Measurements from ENCODE around the gene SCNM1.
A peak's percentile ranks its signal among the peaks of the same experiment; 100 is the strongest.

The SCNM1 gene

GRCh38 chr1:151165738-151166504 is at the start of gene SCNM1, which contains the start of gene LYSMD1:
Gene SCNM1, plus strand, starts transcription at chr1:151166144. Its CDS starts 9 bp downstream, at chr1:151166153.
Gene LYSMD1, minus strand, starts transcription at chr1:151165902. Its CDS starts 644 bp downstream, at chr1:151165258.
- DNase-seq (ENCODE audit: low read depth) = peak; percentile 99

GRCh38 chr1:151124763-151125403 is 41.1 kb upstream of the SCNM1 start:
- DNase-seq (ENCODE audit: low read depth) = no peak

GRCh38 chr1:151128800-151129199 is 37.1 kb upstream of the SCNM1 start:
- no peak for DNase-seq (ENCODE audit: low read depth)

DNA sequence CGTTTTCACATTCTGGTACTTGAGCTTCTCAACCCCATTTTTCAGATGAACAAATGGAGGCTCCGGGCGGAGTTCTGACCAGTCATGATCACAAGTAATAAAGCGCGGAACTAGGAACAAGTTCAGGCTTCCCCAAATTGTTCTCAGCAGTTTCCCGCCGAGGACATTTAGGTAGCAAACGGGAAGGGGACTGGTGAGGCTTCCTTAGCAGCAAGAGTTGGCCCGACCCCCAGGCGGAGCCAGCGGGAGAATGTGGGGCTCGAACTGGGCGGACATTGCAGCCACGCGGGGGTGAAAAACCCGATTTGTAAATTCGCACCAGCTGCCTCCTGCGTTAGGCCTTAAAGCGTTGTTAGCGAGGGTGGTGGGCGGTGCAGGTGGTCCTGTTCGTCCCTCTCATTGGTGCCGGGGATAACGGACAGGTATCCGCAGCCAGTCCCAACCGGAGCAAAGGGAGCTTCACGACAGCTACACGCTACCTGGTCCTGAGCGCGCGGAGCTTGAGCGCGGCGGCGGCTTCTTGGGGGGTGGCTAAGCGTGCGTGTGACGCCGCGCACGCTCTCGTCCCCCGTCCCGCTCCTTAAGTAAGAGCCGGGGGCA is 34.9 kb upstream of the SCNM1 start:
- DNase-seq (ENCODE audit: low read depth) = peak; percentile 93

DNA sequence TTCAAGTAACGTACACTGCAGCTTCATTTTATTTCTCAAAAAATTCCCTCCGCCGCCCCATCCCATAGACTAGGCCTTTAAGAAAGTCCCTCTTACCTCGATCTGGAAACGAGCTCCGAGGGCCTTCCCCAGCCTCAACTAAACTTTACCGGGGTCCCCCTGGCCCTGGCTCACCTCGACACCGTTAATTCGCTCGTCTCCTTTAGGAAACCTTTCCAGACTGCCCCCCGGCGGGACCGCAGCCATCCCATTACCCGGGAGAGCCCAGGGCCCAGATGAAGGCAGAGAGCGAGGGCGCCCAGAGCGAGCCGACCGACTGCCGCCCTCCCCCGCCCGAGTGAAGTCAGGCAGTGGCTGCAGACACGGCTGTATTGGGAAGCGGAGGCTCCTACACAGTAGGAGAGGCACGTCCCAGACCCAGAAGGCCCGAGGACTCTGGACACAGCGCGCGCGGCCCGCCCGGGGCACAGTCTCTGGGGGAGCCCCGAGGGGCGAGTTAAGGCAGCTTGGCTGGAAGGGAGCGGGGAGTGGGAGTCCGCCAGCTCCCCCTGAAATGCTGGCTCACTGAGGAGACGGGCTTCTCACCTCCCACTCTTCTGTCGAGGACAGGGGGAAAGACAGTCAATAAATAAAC is 34.1 kb upstream of the SCNM1 start:
- peak; percentile 22 for DNase-seq (ENCODE audit: low read depth)

GRCh38 chr1:151132335-151133017 is 33.5 kb upstream of the SCNM1 start:
- DNase-seq (ENCODE audit: low read depth) = no peak

DNA sequence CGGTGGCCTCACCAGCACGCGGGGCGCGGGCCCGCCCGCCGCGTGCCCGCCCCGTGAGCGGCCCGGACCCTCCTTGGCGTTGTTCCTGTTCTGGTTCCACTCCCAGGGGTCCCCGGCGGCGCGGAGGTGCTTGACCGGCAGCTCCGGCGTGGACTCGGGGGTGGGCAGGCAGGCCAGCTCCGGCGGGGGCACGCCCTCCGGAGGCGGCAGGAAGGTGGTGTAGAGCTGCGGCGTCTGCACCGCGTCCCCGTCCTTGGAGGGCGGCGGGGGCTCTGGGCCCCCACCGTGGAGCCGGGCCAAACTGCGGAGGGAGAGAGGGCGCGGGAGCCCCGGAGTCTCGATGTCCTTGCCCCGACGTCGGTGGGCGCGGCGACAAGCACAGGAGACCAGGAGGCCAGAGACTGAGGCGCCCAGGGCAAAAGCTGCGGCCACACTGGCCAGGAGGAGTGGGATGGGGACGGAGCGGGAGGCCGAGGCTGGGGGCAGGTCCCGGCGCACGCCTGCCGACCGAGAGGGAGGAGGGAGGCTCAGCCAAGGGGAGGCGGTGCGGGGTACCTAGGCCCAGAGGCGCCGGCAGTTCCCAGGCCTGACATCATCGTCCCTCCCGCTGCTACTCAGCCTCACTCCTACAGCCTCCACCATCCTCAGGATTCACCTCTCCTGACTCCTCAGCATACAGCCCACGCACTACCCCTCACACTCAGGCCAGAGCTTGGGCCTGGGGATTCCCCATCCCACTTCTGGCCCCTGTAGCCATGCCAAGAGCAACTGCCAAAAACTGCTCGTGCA is 32.7 kb upstream of the SCNM1 start:
- no peak for DNase-seq (ENCODE audit: low read depth)

GRCh38 chr1:151134396-151134795 is 31.5 kb upstream of the SCNM1 start:
- DNase-seq (ENCODE audit: low read depth) = no peak

- no peak for DNase-seq (ENCODE audit: low read depth)
Observed at GRCh38 chr1:151134991-151135390, 31.0 kb upstream of the SCNM1 start.

DNA sequence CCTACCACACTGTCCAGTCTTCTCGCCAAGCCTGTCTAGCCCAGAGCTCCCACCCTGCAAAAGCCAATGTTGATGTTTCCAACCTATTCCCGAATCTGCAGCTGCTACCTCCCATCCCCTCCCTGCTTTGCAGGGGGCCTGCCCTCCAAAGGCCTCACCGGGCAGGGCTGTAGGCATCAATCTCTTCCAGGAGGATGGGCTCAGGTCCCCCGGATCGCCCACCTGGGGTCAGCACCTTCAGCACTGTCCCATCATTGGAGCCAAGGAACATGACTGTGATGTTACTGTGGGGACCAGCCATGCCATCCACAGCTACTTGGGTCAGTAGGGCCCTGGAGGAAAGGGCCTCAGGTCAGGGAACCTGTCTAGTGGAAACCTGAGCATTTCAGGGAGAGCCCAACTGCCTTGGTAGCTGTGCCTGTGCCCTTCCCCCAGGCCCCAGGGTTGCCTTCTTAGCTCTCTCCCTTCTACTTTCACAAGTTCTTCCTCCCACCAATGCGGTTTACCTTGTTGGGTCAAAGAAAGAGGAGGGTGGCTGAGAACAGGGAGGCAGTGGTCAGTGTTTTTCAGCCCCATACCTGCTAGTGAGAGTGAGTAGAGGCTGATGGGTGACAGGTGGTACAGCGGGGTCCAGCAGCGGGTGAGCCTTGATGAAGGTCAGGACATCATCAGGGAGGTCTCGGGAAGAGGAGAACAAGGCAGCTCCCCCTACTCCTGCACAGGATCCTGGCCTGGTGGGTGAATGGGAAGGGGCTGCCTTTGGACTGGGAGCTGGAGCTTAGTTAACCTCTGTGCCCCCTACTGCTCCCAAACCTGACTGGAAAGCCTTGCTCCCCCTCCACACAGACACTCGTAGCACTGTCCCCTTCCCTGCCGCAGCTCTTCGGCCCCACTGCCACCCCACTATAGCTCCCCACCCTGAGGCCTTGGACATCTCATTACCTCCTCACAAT is 30.2 kb upstream of the SCNM1 start:
- no peak for DNase-seq (ENCODE audit: low read depth)

DNA sequence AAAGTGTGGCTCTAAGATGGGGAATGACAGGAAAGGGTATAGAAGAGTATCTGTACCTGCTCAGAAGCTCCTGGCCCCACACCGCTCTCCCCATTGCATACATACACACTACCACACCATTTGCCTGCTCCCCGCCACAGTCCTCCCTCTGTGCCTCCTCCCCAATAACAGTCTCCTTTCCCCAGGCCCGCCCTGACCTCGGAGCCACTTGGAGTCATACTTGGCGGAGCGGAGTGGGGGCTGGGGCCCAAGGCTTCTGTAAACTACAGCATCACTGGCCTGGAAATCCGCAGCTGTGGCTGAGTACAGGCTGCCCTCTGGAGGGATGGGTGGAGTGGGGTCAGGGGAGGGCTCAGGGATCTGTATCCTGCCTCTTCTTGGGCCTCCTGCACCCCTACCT is 28.2 kb upstream of the SCNM1 start:
- DNase-seq (ENCODE audit: low read depth) = no peak

GRCh38 chr1:151142411-151143056 is 23.4 kb upstream of the SCNM1 start:
- DNase-seq (ENCODE audit: low read depth) = no peak

GRCh38 chr1:151143057-151143435 is 22.9 kb upstream of the SCNM1 start:
- DNase-seq (ENCODE audit: low read depth) = no peak

GRCh38 chr1:151143986-151144385 is 22.0 kb upstream of the SCNM1 start:
- no peak for DNase-seq (ENCODE audit: low read depth)

- DNase-seq (ENCODE audit: low read depth) = no peak
Observed at GRCh38 chr1:151144474-151145303, 21.3 kb upstream of the SCNM1 start.

- DNase-seq (ENCODE audit: low read depth) = no peak
Observed at GRCh38 chr1:151145304-151146071, 20.5 kb upstream of the SCNM1 start.

GRCh38 chr1:151146072-151146411 is 19.9 kb upstream of the SCNM1 start:
- DNase-seq (ENCODE audit: low read depth) = no peak

Measured in amniotic epithelial cell (primary cell).